Right lung (tissue), 10 donors: Measurements from ENCODE around the gene USP4. TPM values are rescaled to one million over a fixed set of nuclear protein-coding genes. Genes with fewer than 3 reads are reported as not detected.
"Not testable (repeated sequence)": the region's sequence is repeated elsewhere in the genome, so short reads cannot be mapped to it uniquely, and the experiment has no call there.

Source experiments
- DNase-seq, 2 donors: peaks; one replicate each; pipeline ENCODE4 v3.0.0-alpha.2; 2013
- long read RNA-seq, 8 donors: transcript quantifications; one replicate each; lab custom pipeline, GENCODE V29; 2026
- polyA plus RNA-seq, 5 donors: library from polyadenylated mRNA; unstranded; fragments of 120-200 nt; gene quantifications; one replicate each; pipeline versions ENCODE4 v1.2.1 to v1.2.3, GENCODE V29; 2013; ENCODE audit warnings: inconsistent platforms in 1 of 5, low replicate concordance in 1 of 5; ENCODE audit not compliant: insufficient read length in 5 of 5, insufficient read depth in 1 of 5

Gene USP4
- polyA plus RNA-seq: 10 to 100 TPM; 65.0 to 80.3 (median 72.7) TPM
- long read RNA-seq, donor 1, partial matches to known transcripts: 12 of 21 reads
- long read RNA-seq, donor 1, other reads (novel, unspliced or antisense): 0 of 21 reads
- long read RNA-seq, donor 2, partial matches to known transcripts: 0 of 5 reads
- long read RNA-seq, donor 2, other reads (novel, unspliced or antisense): 0 of 5 reads
- long read RNA-seq, donor 3, partial matches to known transcripts: 5 of 11 reads
- long read RNA-seq, donor 3, other reads (novel, unspliced or antisense): 0 of 11 reads
- long read RNA-seq, donor 4, partial matches to known transcripts: 0 of 3 reads
- long read RNA-seq, donor 4, other reads (novel, unspliced or antisense): 0 of 3 reads
- long read RNA-seq, donor 5, partial matches to known transcripts: 5 of 10 reads
- long read RNA-seq, donor 5, other reads (novel, unspliced or antisense): 0 of 10 reads
- long read RNA-seq, donor 6, partial matches to known transcripts: 0 of 4 reads
- long read RNA-seq, donor 6, other reads (novel, unspliced or antisense): 0 of 4 reads
- long read RNA-seq, donor 7, transcript USP4-201 (22 exons, 3,126 nt): major isoform, 12 of 67 reads
- long read RNA-seq, donor 7, partial matches to known transcripts: 40 of 67 reads
- long read RNA-seq, donor 7, other reads (novel, unspliced or antisense): 15 of 67 reads
- long read RNA-seq, donor 8, partial matches to known transcripts: 0 of 3 reads
- long read RNA-seq, donor 8, other reads (novel, unspliced or antisense): 0 of 3 reads

- peak; percentile 86 for DNase-seq
These were observed at the start of gene USP4 for GRCh38 chr3:49339941-49340800. USP4 (minus strand) TSS chr3:49340053; CDS start chr3:49340024, 29 bp downstream.

GRCh38 chr3:49389297-49389696, 49.4 kb upstream of the USP4 start:
- DNase-seq: no peak

GRCh38 chr3:49388289-49388820, 48.5 kb upstream of the USP4 start:
- no peak for DNase-seq

- DNase-seq: no peak
These were observed 47.9 kb upstream of the USP4 start for GRCh38 chr3:49387721-49388120.

- no peak for DNase-seq
These were observed 46.4 kb upstream of the USP4 start for GRCh38 chr3:49386056-49386756.

GRCh38 chr3:49385617-49386016, 45.8 kb upstream of the USP4 start:
- no peak for DNase-seq

- no peak for DNase-seq
These were observed 43.5 kb upstream of the USP4 start for GRCh38 chr3:49383387-49383786.

GRCh38 chr3:49378249-49378895, 38.5 kb upstream of the USP4 start:
- no peak for DNase-seq

- no peak for DNase-seq
These were observed 37.6 kb upstream of the USP4 start for GRCh38 chr3:49377483-49377882.

GRCh38 chr3:49371946-49372345, 32.1 kb upstream of the USP4 start:
- DNase-seq: no peak

- DNase-seq: no peak
These were observed 30.9 kb upstream of the USP4 start for GRCh38 chr3:49370585-49371290.

- no peak for DNase-seq
These were observed 22.7 kb upstream of the USP4 start for GRCh38 chr3:49362561-49362960.

- DNase-seq: no peak
These were observed 19.8 kb upstream of the USP4 start for GRCh38 chr3:49359623-49360022.

GRCh38 chr3:49358884-49359225, 19.0 kb upstream of the USP4 start:
- no peak for DNase-seq

GRCh38 chr3:49358217-49358883, 18.5 kb upstream of the USP4 start, which contains the start of gene GPX1:
GPX1 (minus strand) TSS chr3:49358353; CDS start chr3:49358278, 75 bp downstream.
- DNase-seq: peak; percentile 93

GRCh38 chr3:49357443-49358216, 17.8 kb upstream of the USP4 start:
- not testable (repeated sequence) for DNase-seq

GRCh38 chr3:49357095-49357442, 17.2 kb upstream of the USP4 start:
- not testable (repeated sequence) for DNase-seq

GRCh38 chr3:49352890-49353421, 13.1 kb upstream of the USP4 start:
- DNase-seq: no peak
